ENCODE data around the gene FUT6.

The FUT6 gene

DNA sequence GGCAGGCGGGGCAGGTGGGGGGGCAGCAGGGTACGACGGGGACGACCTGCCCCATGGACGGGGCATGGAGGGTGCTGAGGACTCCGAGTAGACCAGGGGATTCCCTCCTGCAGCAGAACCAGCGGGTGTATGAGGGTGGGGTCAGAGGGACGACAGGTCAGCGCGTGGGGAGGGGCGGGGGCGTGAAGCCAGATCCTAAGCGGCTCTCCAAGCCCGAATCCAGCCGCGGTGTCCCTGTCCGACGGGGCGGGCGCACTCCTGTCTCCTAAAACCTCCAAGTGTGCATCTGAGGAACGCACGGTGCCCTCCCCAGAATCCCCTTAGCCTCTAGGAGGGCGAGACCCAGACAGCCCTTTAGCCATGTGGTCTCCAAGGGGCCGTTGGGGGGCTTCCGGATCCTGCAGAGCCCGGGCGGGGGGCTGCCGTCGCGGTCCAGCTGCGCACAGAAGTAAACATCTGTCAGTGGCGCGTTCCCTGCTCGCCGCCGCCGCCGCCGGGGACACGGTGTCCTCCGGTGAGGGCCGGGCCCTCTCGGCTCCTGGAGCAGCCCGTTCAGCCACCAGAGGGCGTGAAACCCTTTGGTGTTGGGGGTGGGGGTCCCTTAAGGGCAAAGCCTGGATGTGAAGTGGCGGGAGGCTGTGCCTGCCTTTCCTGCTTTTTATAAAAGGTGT, 33.9 kb downstream of the FUT6 start:
- DNase-seq (ENCODE audit: low read depth in 2 of 2), result peak in 1 of 2 experiments; percentile 55

DNA sequence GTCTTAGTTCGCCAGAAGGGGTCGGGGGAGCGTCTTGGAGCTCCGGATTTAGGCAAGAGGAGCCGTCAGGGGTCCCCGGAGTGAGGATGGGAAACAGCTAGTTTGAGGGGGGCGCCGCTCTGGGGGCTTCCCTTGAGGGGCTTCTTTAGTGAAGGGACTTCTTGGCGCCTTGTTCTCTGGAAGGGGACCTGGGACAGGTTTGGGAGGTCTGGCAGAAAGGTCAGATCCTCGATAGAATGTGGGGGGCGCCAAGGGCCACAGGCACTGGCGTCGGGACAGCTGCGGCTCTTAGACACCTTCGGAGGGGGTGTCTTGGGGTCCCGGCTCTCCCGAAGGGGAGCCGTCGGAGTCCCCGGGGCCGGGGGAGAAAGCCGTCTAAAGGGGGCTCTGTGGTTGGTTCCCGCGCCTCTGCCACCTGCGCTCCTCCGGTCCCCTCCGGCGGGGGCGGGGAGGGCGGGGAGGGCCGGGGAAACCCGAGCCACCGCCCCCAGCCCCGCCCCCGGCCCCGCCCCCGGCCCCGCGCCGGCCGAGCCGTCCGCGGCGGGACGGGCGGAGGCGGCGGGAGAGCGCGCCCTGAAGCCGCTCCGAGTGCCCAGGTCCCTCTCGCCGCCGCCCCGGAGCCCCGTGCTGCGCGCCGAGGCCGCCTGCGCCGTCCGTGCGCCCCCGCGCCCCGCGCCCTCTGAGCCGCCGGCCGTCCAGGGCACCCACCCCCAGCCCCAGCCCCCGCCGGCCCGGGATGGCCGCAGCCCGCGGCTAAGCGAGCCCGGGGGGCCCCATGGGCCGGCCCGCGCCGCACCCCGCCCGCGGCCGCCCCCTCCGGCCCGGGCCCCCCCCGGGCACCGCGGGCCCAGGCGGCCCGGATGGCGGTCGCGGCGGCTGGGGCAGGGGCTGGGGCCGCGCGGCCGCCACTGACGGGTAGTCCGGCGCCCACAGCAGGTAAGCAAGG, 34.7 kb downstream of the FUT6 start, which contains the start of gene NRTN:
NRTN (plus strand) TSS at position 552 of the 946 bp plus-strand sequence. CDS start 19,099 bp downstream, outside the sequence.
- no peak for DNase-seq (ENCODE audit: low read depth in 2 of 2)

DNA sequence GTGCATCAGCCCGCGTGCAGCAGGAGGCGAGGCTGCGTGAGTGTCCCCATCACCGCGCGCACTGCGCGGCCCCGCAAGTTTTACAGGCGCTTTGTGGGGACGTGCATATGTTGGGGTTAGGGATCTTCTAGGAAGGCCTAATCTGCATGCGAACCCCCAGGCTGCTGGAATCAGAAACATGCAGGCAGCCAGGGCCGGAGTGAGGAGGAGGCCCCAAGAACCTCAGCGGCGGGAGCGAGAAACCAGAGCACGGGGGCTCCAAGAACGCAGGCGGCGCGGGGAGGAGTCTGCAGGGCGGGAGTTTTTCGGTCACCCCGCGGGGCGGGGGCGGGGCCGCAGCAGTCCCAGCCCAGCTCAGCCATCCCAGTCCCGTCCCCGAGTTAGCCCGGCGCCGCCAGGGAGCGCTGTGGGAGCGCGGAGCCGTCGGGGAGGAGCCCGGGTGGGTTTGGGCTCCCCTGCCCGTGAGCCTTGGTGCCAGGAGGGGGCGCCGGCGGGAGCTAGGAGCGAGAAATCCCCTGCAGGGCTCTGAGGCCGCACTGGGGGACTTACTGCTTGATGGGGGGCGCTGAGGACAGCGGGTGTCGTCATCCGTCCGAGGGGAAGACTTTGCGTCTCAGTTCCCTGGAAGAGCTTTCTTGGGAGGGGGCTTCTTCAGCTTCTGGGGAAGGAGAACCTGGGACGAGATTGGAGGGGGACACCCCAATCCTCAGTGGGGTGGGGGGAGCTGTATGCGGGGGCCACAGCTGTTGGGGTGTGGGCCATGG, 35.6 kb downstream of the FUT6 start:
- peak; percentile 84 to 94 for DNase-seq (ENCODE audit: low read depth in 2 of 2)

DNA sequence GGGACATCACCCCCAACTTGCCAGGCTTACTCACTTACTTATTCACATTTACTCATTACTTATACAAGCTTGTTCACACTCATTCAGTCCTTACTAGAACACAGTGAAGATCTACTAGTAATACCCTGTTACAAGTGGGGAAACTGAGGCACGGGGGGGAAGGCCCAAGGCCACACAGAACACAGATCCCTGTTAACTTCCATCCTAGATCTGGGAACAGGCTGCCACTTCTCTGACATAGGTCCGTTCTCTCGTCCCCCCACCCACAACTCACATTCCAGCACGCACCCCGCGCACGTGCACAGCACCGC, 36.1 kb downstream of the FUT6 start:
- no peak for DNase-seq (ENCODE audit: low read depth in 2 of 2)

DNA sequence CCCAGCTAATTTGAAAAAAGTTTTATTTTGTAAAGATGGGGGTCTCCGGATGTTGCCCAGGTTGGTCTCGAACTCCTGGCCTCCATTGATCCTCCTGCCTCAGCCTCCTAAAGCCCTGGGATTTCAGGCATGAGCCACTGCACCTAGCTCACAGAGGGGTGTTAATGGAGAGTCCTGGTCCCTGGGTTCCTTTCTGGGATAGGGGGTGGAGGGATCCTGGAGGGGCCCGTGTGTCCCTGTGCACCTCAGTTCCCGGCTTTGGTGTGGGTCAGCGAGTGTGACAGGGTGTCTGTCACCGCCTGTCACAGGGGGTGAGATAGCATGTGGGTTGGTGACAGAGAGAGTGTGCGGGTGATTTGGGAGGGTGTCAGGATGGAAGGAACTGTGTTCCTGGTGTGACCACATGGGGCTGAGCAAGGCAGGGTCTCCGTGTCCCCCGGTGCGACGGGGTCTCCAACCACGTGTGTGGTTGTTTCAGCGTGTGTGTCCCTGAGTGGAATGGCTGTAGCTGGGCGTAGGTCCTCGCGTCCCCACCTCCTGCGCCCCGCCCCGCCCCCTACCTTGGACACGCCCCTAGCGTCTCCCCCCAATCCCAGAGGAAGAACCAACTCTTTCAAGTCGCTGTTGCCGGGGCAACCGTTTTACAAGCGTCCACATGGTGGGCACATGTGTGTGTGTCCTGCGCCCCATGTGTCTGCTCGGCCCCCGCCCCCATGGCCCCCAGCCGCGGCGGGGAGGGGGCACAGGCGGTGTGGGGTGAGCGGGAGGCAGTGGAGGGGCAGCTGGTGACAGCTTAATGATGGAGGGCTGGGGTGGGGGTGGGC, 37.5 kb downstream of the FUT6 start:
- DNase-seq (ENCODE audit: low read depth in 2 of 2), result no peak

DNA sequence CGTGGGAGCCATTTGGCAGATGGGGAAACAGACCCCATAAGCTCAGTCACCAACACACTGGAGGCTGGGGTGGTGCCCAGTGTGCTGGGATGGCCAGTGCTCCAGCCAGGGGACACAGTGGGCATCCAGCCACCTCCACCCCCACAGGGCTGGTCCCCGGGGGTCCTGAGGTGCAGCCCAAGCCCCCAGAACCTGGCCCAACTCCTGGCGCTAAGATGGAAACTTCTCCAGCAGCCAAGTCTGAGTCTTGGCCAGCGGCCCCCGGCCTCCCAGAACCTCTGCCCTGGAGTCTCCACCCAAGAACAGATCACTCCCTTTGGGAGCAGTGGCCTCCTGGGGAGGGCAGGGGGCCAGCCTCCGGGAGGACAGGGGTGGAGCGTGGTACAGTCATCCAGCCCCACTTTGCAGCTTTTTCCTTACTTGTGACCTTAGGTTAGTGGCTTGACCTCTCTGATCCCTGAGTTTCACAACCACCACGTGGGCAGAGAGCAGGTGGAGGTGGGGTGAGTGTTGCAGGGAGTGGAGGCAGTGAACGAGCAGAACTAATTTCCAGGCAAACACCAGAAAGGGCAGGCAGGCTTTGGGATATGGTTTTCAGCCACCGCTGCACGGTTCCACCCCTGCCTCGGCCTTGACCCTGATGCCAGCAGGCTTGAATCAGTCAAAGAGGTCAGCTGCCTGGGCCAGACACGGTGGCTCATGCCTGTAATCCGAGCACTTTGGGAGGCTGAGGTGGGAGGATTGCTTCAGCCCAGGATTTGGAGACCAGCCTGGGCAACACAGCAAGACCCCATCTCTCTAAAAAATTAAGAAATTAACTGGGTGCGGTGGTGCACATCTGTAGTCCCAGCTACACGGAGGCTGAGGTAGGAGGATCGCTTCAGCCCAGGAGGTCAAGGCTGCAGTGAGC, 38.9 kb downstream of the FUT6 start:
- no peak for DNase-seq (ENCODE audit: low read depth in 2 of 2)

DNA sequence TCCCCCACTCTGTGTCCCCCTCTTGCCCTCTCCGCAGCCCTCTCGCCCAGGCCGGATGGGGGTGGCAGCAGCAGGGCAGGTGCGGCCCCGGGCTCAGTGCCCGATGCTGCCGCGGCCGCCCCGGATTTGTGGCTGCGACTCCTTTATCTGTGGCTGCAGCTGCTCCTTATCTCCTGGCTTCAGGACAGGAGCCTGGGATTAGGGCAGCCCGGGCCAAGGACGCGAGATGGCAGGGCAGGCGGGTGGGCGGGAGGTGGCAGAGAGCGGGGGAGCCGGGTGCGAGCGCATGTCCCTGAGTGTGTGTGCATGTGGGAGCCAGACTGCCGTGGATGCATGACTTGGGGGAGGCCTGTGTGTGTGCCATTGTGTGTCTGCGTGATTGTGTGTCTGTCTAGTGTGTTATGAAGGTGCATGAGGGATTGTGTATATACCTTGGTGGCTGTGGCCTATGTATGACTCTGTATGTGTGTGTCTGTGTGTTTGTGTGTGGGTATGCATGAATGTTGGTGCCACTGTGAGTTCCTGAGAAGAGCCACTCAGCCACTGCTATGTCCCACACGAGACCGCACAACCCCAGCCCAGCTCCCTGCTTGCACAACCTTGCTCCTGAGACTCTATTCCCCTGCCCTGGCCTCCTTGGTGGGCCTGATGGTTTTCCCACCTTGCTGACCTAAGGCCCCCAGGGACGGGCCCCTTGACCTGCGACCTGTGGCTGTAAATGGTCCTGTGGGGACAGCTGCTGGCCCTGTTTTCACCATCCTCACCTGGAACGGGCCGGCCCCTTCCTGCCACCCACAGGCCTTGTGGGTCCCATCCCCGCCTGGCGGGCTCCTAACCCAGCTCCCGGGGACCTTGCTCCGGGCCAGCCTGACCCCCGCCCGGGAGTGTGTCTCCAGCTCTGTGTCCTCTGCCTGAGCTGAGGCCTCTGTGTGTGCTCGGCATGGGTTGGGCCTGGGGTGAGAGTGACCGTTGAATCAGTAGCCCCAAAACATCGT, 40.0 kb downstream of the FUT6 start:
- DNase-seq (ENCODE audit: low read depth in 2 of 2), result no peak

DNA sequence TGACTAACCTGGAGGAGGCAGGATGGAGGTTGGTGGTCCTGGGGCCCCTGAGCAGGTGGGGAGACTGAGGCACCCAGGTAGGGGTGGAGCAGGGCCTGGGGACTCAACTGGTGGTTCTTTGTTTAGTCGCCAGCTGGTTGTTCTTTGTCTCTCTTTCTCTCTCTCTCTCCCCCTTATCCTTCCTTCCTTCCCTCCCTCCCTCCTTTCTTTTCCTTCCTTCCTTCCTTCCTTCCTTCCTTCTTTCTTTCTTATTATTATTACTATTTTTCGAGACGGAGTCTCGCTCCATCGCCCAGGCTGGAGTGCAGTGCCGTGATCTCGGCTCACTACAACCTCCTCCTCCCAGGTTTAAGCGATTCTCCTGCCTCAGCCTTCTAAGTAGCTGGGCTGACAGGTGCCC, 41.3 kb downstream of the FUT6 start:
- DNase-seq (ENCODE audit: low read depth in 2 of 2), result no peak

DNA sequence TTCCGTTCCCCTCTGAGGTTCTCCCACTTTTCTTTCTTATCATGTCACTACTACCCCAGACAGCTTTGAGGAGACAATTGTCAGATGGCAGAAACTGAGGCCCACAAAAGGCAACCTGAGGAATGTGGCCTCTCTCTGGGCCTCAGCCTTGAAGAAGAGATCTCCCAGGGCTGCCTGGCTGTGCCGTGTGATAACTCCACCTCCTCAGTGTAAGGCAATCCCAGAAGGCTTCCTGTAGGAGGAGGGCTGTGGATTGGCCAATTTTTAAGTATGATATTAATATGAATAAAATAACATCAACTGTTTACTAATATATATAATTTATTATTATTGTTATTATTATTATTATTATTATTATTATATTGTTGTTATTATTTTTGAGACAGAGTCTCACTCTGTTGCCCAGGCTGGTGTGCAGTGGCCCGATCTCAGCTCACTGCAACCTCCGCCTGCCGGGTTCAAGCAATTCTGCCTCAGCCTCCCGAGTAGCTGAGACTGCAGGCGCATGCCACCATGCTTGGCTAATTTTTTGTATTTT, 44.1 kb downstream of the FUT6 start:
- no peak for DNase-seq (ENCODE audit: low read depth in 2 of 2)

DNA sequence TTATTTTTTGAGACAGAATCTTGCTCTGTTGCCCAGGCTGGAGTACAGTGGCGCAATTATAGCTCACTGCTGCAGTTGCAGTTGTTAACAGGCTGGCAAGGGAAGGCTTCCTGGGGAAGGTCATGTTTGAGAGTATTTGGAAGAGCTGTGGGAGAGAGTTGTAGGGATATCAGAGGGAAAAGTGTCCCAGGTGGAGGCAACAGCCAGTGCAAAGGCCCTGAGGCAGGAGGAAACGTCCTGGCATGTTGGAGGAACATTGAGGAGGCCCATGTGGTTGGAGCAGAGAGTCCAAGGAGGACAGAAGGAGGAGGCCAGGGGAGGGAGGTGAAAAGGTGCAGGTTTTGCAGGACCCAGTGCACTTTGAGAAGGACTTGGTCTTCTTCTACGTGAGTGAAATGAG, 46.3 kb downstream of the FUT6 start:
- DNase-seq (ENCODE audit: low read depth in 2 of 2), result no peak

DNA sequence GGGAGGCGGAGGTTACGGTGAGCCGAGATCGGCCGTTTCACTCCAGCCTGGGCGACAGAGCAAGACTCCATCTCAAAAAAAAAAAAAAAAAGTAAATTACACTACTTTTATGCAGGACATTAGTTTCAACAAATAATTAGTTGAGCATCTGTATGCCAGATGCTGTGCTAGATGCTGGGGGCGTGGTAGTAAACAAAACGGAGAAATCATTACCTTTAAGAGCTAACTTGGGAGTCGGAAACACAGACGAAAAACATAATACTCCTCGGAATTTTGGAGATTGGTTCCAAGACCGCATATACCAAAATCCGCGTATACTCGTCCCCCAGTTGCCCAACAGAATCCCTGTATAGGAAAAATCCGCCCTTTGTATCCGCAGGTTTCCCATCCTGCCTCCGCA, 47.3 kb downstream of the FUT6 start:
- DNase-seq (ENCODE audit: low read depth in 2 of 2), result no peak

DNA sequence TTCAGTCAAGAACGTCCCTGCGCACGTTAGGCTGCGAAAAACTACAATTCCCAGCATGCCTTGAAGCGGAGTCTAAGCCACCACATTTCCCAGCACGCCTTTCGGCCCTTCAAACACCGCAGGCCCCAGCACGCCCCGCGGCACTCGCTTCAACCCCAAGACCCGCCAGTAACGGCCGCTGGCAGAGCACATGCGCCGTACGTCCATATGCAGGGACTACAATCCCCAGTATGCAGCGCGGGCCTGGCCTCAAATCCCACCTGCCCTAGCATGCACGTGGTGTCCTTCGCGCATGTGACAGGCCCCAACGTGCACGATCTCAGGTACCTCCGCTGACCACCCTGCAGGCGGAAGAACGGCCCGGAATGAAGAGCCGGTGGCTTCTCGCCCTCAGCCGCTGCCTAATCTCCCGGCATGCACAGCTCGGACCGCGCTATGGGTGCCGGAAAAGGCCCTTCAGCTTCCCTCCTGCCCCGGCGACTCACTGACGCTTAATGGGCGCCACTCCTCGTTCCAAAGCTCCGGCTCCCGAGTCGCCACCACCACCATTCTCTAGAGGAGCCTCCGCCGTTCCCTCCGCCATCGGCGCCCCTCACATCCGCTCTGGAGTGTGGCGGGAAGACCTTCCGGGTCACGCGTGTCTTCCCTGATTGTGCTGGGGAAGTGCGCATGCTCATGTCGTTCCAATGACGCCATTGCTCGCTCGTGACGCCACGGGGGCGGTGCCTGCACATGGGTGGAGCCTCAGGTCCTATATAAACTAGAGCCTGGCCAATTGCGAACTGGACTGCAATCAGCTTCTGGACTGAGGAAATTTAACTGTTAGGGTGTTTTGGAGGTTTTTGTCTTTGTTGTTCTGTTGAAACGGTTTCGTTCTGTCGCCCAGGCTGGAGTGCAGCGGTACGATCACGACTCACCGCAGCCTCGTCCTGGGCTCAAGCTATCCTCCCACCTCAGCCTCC, 48.7 kb downstream of the FUT6 start, which contains the start of gene DUS3L:
DUS3L (minus strand) TSS at position 605 of the 962 bp plus-strand sequence; CDS start at position 583, 22 bp downstream.
- peak; percentile 93 to 94 for DNase-seq (ENCODE audit: low read depth in 2 of 2)

DNA sequence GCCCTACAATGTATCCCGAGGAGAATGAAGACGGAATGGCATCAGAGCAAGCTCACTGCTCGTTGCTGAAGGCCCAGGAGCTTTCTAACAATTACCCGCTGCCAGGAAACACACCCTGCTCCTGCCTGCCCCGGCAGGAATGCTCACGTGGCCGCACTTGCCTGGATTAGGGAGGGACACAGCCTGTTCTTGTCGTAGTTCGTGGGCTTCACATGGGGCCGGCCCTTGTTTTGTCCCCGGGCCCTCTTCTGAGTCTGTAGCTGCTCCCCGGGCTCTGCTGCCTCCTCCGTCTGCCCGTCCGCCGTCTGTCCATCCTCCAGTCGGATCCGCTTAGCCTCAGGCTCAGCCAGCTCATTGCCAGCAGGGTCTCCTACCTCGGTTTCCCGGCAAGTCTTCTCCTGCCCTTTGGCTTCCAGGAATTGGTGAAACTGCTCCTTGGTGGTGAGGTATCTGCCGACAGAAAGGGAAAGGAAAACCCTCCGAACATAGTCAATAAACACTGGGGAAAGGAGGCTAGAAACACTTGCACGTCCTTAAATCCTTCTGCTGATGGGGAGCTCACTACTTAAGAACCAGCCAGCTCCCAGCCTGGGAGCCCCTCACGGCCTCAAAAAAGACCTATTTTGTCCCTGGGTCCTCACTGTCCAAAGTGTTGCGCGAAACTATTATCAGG, 49.5 kb downstream of the FUT6 start:
- DNase-seq (ENCODE audit: low read depth in 2 of 2), result no peak

DNA sequence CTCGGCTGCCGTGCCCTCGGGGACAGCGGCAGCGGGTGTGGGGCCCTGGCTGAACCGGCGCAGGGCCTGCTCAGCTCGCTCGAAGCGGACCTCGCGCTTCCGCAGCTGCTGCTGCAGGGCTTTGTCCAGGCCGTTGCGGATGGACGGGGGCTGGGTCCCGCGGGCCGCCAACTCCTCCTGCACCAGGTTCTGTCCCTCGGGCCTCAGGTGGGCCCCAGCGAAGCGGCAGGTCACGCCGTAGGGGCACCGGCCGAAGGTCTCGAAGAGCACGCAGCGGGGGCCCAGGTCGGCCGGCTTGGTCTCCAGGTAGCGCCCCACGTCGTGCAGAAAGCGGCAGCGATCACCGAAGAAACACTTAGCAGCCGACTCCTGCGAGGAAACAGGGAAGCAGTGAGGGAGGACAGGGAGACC, 50.1 kb downstream of the FUT6 start:
- no peak for DNase-seq (ENCODE audit: low read depth in 2 of 2)

DNA sequence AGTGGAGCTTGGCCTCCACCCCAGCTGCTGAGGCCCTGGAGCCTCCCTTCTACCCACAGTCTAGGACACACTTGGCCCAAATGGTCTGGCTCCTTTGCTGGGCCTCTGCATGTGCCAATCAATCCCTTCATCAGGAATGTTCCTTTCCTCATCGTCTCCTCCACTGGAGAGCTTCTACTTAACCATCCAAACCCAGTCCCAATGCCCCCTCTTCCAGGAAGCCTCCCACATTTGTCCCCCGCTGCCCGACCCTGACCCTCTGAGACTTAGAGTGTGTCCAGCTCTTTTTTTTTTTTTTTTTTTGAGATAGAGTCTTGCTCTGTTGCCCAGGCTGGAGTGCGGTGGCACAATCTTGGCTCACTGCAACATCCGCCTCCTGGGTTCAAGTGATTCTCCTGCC, 51.1 kb downstream of the FUT6 start:
- DNase-seq (ENCODE audit: low read depth in 2 of 2), result no peak

DNA sequence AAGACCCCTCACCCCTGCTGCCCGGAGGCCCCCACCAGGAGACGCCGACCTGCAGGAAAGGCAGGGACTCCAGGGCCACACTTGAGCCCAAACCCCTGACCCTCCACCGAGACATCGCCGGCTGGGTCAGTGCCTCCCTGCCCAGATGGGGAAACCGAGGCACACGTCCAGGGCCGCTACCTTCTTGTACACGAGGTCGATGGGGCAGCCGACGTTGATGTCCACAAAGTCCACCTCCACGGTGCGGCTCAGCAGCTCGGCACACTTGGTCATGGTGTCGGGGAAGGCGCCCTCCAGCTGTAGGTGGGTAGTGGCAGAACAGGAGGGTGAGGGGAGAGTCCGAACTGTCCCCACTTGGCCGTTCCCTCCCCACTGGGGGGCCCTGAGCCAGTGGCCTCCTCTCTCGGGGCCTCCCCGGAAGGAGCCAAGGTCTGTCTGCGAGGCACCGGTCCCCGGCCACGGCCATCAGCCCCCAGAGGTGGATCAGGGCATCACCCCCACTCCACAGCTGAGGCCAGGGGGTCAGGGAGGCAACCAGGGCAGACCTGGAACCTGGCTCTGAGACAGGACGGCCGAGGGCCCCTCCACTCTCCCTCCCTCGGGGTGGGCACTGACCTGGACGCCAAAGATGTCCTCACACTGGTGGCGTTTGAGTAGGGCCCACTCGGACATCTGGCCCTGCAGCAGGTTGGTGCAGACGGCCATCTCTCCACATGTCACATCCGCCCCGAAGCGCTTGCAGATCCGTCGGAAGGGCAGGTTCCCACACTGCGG, 51.9 kb downstream of the FUT6 start:
- no peak for DNase-seq (ENCODE audit: low read depth in 2 of 2)

Measured in stimulated activated CD4-positive, alpha-beta T cell treated with anti-CD3 and anti-CD28 coated beads, Interleukin-12 subunit alpha, Interleukin-12 subunit beta, amount 100 ng/mL, for 24 hours (primary cell).